ENCODE data around the gene PTPRM.

The PTPRM gene

DNA sequence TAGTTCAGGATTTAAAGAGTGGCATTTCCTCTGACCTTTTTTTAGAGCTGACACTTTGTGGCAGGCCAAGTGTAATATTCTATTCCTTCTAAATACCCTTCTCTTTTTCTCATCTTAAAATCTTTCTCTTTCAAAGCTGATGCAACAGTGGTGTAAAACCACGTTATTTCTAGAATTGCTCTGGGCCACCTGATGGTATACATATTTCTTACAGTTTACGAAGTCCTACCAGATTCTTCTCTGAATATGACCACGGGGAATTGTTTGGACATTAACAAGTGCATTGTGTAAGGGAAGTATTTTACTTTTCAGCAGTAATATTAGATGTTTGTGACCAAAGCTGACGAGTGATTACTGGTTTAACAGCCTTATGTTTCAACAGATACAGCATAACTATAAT is 109.9 kb downstream of the PTPRM start:
- no peak overlapping the region for H3K4me3 ChIP-seq (ENCODE audit: low read length)
- DNase-seq (ENCODE audit: low read depth), result no peak
- TF ChIP-seq, protein P1, sequence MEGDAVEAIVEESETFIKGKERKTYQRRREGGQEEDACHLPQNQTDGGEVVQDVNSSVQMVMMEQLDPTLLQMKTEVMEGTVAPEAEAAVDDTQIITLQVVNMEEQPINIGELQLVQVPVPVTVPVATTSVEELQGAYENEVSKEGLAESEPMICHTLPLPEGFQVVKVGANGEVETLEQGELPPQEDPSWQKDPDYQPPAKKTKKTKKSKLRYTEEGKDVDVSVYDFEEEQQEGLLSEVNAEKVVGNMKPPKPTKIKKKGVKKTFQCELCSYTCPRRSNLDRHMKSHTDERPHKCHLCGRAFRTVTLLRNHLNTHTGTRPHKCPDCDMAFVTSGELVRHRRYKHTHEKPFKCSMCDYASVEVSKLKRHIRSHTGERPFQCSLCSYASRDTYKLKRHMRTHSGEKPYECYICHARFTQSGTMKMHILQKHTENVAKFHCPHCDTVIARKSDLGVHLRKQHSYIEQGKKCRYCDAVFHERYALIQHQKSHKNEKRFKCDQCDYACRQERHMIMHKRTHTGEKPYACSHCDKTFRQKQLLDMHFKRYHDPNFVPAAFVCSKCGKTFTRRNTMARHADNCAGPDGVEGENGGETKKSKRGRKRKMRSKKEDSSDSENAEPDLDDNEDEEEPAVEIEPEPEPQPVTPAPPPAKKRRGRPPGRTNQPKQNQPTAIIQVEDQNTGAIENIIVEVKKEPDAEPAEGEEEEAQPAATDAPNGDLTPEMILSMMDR (conservative IDR thresholded peaks at IDR 0.05; ENCODE audit: low read depth, low read length), result no peak

DNA sequence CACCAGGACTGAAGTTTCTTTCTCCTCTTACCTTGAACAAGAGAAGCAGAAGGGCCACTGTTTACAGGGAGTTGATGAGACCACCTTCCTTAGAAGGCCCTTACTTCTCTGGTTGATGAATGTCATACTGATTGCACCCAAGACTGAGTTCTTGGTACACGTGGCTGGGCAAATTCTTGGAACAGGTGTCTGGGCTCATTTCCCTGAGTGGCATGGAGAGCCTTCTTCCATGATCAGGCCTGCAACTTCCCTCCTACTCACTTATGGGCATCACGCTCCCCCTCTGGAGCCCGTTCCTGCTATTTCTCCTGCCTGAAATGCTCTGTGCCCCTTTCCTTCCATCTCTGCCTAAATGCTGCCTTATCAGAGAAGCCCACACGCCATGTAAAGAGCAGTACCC is 110.3 kb downstream of the PTPRM start:
- no peak for DNase-seq (ENCODE audit: low read depth)
- no peak overlapping the region for H3K4me3 ChIP-seq (ENCODE audit: low read length)
- TF ChIP-seq, protein P1 (conservative IDR thresholded peaks at IDR 0.05; ENCODE audit: low read depth, low read length), result no peak

DNA sequence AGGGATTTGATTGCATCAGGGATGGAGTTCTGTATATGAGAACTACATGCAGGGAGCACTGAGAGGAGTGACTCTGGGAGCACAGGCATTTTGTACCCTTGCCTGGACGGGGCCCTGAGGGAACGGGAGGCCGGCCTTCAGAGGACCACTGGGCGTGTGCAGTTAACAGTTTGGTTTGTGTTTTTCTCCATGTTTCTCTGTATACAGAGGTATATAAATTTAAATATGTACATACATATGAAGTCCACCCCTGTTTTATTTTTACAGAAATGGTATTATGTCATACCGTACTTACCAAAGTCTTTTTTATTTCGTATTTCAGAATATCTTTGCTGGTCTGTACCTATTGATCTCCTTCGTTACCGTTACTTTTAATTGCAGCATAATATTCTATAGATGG is 111.3 kb downstream of the PTPRM start:
- no peak overlapping the region for H3K4me3 ChIP-seq (ENCODE audit: low read length)
- DNase-seq (ENCODE audit: low read depth), result no peak
- TF ChIP-seq, protein P1 (conservative IDR thresholded peaks at IDR 0.05; ENCODE audit: low read depth, low read length), result no peak

DNA sequence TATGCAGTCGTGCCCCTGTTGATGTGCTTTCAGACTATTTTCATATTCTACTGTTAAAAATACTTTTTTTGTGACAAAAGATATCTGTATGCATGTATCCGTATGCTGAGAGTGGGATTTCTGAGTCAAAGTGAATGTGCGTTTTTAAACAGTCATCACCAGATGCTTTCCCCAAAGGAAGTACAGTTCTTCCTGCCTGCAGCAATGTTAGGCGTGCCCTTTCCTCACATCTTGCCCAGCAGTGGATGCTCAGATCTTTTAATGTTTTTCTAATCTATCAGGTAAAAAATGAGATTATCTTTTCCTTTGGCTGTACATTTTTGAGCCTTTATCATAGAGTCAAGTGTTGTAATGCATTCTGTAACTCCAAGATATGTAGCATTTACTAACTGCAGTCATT is 111.7 kb downstream of the PTPRM start:
- DNase-seq (ENCODE audit: low read depth), result no peak
- H3K4me3 ChIP-seq (ENCODE audit: low read length), result no peak overlapping the region
- TF ChIP-seq, protein P1 (conservative IDR thresholded peaks at IDR 0.05; ENCODE audit: low read depth, low read length), result no peak

DNA sequence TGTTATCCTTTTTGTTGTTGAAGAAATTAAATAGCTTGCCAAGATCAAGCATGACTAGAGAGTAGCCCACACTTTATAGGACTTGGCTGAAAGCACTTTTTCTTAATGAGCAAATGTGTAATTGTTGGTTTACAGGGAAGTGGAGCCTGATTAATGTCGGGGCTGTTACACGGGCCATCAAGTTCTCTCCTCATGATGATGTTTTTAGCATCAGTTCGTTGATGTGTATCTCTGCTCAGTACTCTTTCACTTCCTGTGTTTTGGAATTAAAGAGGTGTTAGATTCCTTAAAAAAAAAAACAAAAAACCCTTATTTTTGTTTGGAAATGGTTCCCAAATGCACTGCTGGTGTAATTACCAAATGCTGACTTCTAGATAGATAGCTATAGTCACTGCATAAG is 114.2 kb downstream of the PTPRM start:
- TF ChIP-seq, protein P1 (conservative IDR thresholded peaks at IDR 0.05; ENCODE audit: low read depth, low read length), result no peak
- no peak for DNase-seq (ENCODE audit: low read depth)
- no peak overlapping the region for H3K4me3 ChIP-seq (ENCODE audit: low read length)

DNA sequence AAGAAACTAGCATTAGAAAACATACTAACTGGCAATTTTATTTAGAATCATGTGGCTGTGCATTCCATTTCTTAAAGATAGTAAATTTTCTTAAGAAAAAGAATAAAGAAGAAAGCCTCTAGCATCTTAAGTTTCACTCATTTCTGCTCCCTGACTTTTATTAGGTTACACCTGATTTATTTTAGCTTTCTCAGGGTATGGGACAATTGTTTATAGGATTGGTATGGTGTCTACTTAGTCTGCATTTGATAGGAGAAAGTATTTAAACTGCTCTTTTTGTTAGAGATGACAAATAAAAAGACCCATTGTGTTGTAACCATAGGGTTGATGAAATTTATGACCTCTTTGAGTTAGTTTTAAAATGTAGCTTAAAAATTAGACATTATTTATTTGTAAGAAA is 115.2 kb downstream of the PTPRM start:
- DNase-seq (ENCODE audit: low read depth), result no peak
- TF ChIP-seq, protein P1 (conservative IDR thresholded peaks at IDR 0.05; ENCODE audit: low read depth, low read length), result no peak
- H3K4me3 ChIP-seq (ENCODE audit: low read length), result no peak overlapping the region

- DNase-seq (ENCODE audit: low read depth), result no peak
- TF ChIP-seq, protein P1 (conservative IDR thresholded peaks at IDR 0.05; ENCODE audit: low read depth, low read length), result no peak
- no peak overlapping the region for H3K4me3 ChIP-seq (ENCODE audit: low read length)
Measured at GRCh38 chr18:7683753-7684152, 116.6 kb downstream of the PTPRM start.
